ENCODE measurements around the gene INF2.

INF2 gene

DNA sequence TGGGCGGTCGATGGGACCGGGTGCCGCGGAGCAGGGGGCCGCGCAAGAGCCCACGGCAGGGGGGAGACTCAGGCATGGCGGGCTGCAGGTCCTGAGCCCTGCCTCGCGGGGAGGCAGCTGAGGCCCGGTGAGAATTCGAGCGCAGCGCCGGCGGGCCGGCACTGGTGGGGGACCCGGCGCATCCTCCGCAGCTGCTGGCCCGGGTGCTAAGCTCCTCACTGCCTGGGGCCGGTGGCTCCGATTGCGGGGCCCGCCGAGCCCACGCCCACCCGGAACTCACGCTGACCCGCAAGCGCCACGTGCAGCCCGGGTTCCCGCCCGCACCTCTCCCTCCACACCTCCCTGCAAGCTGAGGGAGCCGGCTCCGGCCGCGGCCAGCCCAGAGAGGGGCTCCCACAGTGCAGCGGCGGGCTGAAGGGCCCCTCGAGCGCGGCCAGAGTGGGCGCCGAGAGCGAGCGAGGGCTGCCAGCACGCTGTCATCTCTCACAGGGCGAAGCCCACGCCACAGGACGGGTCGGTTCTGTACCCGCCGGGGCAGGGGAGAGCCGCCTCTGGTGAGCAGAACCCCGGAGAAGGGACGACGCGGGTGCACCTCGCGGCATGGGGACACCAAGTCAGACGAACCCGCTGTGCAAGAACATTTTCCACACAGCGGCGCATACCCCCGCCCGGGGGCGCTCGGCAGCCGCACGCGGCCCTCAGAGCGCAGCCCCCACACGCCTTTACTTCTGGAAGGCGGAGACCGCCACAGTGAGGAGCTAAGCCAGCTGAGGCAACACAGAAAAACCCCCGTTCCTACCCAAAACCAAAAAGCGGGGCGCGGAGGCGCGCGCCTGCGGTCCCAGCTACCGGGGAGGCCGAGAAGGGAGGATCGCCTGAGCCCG lies 62.4 kb downstream of the INF2 start:
- DNase-seq (ENCODE audit: low spot score), result no peak

DNA sequence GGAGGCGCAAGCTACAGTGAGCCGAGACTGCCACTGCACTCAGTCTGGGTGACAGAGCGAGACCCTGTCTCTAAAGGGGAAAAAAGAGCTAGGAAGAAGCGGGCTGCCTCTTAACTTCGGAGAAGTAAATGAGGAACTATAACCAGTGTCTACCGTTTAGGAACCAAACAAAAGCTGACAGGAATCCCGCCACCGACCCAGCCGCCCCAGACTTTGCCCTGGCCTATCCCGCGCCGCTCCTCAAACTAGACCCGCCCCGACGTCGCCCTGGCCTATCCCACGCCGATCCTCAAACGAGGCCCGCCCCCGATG lies 63.0 kb downstream of the INF2 start:
- no peak for DNase-seq (ENCODE audit: low spot score)

DNA sequence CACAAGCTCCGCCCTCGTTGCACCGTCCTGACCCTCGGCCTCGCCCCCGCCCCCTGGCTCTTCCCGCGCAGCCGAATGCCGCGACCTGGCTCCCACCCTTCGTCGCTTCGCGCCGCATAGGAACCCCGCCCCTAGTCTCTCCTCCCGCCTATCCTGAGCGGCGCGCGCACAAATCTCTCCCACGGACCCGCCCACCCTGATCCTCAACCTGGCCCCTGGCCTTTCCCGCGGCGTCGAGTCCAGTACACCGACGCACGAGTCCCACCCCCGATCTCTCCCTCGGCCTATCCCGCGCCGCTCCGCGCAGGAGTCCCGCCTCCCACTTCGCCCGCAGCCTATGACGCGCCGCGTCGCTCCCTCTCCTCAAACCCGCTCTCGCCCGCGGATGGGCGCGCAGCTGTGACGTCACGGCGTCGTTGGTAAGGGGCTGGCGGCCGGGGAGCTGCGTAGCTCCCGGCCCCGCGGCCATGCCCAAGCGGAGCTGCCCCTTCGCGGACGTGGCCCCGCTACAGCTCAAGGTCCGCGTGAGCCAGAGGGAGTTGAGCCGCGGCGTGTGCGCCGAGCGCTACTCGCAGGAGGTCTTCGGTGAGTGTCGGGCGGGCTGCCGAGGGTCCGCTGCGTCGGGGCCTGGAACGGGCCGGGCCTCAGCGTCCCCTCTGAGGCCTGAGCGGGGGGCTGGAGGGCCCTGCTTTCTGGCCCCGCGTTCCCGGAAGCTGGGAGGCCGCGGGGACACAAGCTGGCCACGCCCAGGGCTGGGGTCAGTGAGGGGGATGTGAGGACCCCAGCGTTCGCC lies 63.5 kb downstream of the INF2 start, which contains the start of gene SIVA1:
Gene SIVA1 (plus strand): TSS at position 413 of the 793 bp plus-strand sequence. CDS start 55 bp downstream, at position 468.
- peak; percentile 97 for DNase-seq (ENCODE audit: low spot score)

DNA sequence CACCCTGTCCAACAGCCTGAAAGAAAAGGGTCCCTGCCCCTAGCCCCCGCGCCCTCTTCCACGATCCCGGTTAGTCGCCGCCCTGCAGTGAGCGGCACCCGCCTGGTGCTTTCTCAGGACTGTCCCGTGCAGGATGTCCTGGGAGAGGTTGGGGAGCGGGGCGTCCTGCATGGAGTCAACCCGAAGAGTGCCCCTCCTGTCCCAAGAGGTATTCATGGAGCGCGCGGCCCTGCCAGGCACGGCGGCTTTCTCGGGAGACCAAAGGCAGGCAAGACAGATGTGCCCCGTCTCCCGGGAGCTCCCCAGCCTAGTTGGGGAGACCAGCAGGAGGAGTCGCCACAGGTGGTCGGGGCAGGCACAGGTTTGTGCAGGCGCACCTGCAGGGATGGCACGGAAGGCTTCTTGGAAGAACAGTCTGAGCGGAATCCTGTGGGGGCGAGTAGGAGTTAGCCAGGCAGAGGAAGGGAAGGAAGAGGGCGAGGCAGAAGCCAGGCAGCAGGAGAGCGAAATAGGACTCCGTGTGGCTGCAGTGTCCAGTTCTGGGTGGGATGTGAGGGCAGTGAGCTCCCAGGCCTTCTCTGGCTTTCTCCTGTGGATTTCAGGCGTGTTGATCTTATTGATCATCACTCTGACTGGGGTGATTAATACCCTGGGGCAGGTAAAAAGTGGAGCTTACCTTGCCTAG lies 64.3 kb downstream of the INF2 start:
- no peak for DNase-seq (ENCODE audit: low spot score)

DNA sequence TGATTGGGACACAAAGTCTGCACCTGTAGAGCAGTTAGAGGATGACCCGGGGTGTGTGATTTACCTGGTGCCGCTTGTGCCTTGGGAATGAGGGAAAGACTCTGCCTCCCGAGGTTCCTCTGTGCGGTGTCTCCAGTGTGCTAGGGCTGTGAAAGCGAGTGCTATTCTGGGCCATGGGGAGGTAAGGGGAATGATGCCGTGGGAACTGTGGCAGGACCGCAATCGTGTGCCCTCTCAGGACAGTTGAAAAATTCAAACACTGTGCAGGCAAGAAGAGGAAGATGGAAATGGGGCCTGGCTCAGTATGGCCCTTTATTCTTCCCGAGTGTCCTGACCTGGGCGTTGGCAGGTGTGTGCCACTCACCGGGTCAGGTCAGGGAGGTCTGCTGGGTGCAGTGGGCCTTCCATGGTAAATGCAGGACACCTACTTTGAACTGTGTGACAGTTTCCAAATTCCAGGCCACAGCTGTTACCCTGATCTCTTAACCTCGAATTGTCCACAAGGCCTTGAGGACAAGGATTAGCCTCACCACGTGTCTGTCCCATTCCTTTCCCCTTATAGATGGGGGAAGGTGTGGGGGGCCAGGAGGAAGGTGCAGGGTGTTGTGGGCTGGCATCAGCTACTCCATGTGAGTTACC lies 64.9 kb downstream of the INF2 start:
- DNase-seq (ENCODE audit: low spot score), result no peak

DNA sequence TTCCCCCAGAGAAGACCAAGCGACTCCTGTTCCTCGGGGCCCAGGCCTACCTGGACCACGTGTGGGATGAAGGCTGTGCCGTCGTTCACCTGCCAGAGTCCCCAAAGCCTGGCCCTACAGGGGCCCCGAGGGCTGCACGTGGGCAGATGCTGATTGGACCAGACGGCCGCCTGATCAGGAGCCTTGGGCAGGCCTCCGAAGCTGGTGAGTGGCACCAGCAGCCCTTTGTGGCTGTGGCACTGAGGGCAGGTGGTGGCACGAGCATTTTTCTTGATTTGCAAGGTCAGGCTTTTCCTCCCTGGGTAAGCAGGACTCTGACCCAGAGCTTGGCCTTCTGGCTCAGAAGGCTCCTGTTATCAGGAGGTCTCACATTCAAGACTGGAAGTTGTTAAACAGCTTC lies 66.2 kb downstream of the INF2 start:
- no peak for DNase-seq (ENCODE audit: low spot score)

DNA sequence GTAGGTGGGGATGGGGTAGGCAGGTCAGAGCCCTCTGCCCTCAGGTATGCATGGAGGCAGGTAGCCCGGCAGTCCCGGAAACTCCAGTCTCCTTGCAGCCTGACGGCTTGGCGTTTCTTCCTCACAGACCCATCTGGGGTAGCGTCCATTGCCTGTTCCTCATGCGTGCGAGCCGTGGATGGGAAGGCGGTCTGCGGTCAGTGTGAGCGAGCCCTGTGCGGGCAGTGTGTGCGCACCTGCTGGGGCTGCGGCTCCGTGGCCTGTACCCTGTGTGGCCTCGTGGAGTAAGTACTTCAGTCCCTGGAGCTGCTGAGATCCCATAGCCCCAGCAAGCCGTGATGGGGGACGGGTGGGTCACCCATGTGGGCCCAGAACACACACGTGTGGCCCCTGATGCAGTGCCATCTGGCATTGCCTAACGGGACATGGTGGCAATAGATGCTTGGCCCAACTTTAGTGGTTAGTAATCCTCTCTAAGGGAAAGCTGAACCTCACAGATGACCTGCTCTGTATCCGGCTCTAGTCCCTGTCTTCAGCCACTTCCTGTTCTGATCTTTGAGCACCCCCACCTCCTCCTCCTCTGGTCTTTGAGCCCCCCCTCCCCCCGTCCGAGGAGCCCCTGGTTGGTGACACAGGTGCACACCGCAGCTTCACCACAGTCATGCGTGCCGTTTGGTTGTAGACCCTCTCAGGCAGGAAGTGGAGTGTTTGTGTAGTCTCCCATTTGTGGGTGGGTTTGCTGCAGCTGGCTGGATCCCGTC lies 67.2 kb downstream of the INF2 start:
- no peak for DNase-seq (ENCODE audit: low spot score)

DNA sequence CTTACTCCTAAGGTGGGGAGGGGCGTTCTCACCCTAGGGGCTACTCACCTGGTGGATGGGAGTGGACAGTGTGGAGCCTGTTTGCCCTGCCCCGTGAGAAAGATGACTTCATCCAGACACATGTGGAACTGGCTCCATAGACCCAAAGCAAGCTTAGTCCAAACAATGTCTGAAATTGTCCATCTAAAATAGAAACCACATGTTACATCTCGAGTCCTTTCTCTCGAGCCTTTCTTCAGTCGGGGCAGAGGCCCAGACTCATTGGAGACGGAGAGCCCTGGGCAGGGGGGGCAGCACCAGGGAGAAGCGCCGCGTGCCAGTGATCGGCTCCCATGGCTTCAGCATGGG lies 67.8 kb downstream of the INF2 start:
- DNase-seq (ENCODE audit: low spot score), result no peak

DNA sequence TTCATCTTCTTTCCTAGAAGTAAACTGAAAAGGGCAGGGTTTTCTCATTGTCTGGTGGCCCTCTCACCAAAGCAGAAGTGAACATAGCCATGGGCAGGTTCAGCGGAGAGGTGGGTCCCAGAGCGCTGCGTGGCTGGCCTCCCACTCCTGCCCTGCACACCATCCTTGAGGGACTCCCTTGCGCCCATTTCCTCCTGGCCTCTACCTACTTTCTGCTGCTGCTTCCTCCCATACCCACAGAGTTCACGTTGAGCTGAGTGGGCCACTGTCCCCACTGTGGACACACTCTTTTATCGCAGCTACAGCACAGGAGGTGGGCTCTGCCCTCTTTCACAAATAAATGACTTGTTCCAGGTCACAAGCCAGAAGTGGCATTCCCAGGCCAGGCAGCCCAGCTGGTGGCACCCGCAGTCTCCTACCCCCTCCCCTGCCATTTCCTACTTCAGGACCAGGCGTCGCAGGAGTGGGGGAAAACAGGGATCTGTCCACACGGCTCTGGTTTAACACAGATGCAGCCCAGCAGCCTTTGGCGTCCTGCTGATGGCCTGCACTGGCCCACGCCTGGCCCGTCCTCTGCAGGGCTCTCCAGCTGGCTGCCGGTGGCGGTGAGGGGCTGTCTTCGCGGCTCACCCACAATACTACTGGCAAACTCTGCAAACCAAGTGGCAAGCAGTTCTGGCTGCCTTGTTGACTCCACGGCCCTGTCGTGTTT lies 68.4 kb downstream of the INF2 start:
- no peak for DNase-seq (ENCODE audit: low spot score)

DNA sequence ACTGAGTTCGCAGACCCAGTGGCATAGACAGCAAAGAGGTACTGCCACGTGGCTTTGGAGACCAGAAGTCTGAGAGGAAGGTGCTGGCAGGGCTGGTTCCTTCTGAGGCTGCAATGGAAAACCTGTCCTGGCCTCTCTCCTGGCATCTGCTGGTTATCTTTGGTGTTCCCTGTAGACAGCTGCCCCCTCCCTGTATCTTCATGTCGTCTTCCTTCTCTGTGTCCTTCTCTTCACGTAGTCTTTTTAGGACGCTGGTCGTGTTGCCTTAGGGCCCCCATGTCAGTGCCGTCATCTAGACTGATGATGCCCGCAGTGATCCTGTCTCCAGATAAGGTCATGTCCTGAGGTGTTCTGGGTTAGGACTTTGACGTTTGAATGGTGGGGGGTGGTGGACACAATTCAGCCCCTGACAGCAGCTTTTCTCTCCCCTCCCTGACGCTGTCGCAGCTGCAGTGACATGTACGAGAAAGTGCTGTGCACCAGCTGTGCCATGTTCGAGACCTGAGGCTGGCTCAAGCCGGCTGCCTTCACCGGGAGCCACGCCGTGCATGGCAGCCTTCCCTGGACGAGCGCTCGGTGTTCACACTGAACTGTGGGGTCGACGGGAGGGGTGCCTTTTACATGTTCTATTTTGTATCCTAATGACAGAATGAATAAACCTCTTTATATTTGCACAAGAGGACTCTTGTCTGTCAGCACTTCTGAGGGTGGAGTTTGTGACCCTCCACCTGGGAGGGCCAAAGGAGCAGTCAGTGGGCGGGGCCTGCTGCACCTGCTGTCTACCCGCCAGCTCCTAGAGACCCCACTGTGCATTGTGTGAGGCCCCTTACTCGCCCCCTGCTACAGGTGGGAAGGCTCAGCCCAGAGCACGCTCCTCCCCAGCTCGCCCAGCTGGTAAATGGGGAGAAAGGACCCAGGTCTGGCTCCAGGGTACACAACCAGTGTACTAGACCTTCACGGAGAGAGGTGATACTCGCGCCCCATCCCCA lies 69.9 kb downstream of the INF2 start:
- DNase-seq (ENCODE audit: low spot score), result no peak

DNA sequence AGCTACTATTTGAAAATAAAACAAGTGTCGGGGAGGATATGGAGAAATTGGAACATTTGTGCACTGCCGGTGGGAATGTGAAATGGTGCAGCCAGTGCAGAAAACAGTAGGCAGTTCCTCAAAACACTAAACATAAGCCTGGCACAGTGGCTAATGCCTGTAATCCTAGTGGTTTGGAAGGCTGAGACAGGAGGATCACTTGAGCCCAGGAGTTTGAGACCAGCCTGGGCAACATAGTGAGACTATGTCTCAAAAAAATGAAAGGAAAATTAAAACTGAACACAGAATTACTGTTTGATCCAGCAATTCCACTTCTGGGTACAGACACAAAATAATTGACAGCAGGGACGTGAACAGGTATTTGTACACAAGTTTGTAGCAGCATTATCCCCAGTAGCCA lies 76.1 kb downstream of the INF2 start:
- DNase-seq (ENCODE audit: low spot score), result no peak

DNA sequence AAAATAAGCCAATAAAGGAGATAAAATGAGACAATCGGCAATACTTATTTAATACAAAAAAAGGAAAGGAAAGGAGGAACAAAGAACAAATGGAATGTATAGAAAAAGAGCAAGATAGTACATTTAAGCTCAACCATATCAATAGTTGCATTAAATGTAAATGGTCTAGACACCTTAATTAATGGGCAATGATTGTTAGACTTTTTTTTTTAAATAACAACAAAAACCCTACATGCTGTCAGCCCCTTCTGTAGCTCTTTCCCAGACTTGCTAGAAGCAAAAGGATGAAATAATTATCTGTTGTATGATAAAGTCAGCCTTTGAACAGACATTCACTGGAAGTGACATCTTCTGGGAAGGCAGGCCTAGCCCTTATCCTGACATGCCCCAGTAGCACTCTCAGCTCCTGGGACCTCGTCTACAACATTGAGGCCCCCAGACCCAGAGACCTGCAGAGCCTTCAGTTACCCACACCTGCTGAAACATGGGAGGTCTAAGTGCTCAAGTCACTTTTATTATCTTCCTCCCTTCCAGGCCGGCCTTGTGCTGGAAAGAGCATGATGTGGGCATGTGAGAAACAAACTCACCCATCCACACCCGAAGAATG lies 76.9 kb downstream of the INF2 start:
- no peak for DNase-seq (ENCODE audit: low spot score)

DNA sequence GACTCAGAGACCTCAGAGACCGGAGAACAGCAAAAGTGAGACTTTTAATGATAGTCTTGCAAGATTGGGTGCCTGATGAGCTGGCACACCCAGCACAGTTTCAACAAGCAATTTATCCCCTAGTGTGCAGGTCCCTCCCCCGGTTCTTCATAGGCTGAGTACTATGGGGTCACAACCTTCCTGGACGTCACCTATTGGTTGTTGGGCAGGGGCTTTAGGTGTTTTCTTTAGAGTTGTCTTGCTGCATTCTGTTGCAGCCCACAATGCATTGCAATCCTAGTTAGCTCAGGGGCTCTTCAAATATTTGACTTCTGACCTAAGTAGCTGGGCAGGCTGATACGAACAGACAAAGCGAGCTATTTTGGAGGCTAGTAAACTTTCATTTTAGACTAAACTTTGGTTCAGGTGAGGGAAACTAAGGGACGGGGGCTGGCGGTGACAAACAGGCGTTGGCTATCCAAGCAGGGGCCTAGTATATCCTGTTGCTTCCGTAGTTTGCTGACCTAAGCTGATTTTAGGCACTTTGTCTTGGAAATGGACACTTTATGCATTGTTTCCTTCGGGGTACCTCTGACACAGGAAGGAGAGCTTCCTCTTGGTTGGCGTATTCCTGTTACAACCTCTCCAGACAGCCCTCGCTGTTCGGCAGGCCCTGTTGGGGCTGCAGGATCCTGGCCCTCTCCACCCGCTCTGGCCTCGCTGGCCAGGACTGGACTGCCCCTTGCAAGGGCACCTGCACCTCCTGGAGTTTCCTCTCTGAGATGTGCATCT lies 77.6 kb downstream of the INF2 start:
- no peak for DNase-seq (ENCODE audit: low spot score)

DNA sequence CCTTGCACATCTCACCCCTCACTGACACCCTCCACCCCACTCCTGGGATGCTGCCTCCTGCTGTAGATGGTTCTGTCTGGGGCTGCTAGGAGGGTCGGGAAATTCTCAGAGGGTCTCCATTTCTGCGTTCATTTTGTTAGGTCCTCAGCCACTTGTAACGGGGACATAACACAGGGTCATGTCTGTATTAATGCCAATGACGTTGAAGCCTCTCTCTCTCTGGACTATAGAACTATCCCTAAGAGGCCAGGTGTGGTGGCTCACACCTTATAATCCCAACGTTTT lies 78.2 kb downstream of the INF2 start:
- no peak for DNase-seq (ENCODE audit: low spot score)

DNA sequence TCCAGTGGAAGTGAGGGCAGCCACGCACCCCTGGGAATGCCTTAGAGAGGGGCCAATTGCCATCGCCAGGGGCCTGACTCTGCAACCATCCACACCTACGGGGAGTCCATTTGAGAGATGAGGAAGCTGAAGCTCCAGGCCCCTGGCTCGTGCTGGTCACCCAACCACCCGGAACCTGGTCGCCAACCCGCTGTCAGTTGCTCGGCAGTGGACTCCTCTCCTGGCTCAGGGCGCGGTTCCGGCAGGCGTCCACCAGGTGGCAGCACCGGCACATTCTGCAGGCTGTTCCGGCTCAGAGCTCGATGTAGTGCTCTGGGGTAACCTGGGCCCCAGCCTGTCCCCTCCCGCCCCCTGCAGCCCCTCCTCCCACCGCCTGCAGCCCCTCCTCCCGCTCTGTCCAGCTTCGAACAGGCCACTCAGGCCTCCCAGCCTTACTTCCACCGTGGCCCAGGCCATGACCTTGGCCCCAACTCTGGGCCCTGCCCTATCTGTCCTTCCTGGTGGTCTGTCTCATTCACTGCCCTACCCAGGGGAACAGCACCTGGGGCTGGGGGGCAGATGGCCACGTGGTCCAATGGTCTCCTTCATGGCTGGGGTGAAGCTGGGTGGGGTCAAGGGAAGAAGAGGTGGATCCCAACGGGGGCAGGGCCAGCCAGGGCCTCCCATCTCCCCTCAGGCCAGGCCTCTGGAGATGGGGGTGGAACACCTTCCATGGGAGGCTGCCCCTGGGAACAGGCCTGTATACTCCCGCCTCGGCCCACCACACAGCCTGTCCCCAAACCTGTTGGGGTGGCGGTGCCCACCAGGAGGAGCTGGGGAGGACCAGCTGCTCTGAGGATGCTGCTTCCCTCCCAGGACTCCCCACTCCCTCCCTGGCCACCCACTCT lies 79.3 kb downstream of the INF2 start:
- DNase-seq (ENCODE audit: low spot score), result peak; percentile 76

DNA sequence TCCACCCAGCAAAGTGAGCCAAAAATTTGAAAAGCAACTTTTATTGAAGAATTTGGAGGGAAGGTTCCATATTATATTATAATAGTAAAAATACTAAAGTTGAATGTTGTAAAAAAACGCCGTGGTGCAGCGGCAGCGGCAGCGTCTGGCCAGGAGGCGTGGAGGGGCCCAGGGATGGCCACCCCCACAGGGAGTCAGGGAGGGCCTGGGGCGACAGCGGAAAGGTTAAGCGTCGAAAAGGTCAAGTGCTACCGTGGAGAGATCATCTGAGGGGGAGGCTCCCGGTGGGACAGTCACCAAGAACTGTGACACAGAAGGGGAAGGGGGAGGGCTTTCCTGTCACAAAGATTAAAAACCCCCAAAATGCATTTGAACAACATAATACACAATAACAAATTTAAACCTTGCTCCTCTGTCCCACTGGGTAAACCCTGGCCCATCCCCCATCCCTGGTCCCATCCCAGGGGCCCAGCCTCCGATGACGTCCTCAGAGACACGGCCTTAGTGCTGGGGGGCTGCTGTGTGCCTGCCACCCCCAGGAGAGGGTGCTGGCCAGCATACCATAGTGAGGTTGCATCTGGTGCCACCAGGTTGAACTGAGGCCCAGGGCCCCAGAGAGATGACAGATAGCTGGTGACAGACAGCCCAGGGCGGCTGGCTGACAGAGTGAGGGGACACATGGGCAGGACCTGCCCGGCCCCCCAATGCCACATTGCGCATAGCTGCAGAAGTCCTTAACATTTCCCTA lies 80.1 kb downstream of the INF2 start:
- no peak for DNase-seq (ENCODE audit: low spot score)

DNA sequence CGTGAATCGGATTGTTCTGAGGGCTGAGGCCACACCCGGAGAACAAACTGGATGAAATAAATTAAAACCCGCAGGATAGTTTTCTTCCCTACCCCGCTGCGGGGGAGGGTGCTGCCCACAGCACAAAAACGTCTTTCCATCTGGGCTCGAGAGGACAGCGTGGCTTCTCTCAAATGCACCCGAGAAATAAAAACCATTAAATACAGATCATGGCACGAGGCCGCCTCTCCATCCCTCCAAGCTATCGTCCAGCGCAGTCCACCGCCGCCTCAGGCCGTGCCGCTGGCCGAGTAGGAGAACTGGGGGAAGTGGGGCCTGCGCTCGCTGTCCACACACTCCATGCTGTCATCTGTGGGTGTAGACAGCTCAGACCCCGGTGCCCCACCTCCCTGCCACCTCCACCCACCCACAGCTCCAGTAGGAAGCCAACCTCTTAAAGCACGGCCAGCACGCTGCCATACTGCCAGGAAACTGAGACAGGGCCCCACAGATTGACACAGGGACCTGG lies 80.7 kb downstream of the INF2 start:
- DNase-seq (ENCODE audit: low spot score), result no peak

Measured in kidney capillary endothelial cell (primary cell).